Neural progenitor cell (in vitro differentiated cells): ENCODE results near the gene NR1H4. TPM values are rescaled to one million over a fixed set of nuclear protein-coding genes. Genes with fewer than 3 reads are reported as not detected.

Source experiments
- DNase-seq: peaks from one replicate; pipeline ENCODE4 v3.0.0-alpha.2; 2016; ENCODE audit warnings: low spot score
- H2AFZ ChIP-seq: fragments of 200-600 bp; sonication (generic); replicated peaks from 2 replicates; pipeline ENCODE4 v1.6.1; 2016; ENCODE audit warnings: antibody characterized with exemption
- H3F3A ChIP-seq: fragments of 200-600 bp; sonication (generic); 2 replicates; pipeline ENCODE4 v1.6.1; 2016; ENCODE audit warnings: antibody characterized with exemption, low read depth
- H3K27ac ChIP-seq: fragments of 200-600 bp; sonication (generic); 2 replicates; pipeline ENCODE4 v1.5.1; 2016; ENCODE audit warnings: mild to moderate bottlenecking
- H3K27me3 ChIP-seq: fragments of 200-600 bp; sonication (generic); 2 replicates; pipeline ENCODE4 v1.6.1; 2016; ENCODE audit warnings: mild to moderate bottlenecking, moderate library complexity
- H3K36me3 ChIP-seq: fragments of 200-600 bp; sonication (generic); 2 replicates; pipeline ENCODE4 v1.5.1; 2016
- H3K4me1 ChIP-seq: fragments of 200-600 bp; sonication (generic); 2 replicates; pipeline ENCODE4 v1.6.1; 2016; ENCODE audit warnings: mixed run types
- H3K4me2 ChIP-seq: fragments of 200-600 bp; sonication (generic); 2 replicates; pipeline ENCODE4 v1.6.1; 2016
- H3K4me3 ChIP-seq: fragments of 200-600 bp; sonication (generic); 2 replicates; pipeline ENCODE4 v1.5.1; 2016
- H3K79me2 ChIP-seq: fragments of 200-600 bp; sonication (generic); 2 replicates; pipeline ENCODE4 v1.6.1; 2016; ENCODE audit warnings: low read depth
- H3K9ac ChIP-seq: fragments of 200-600 bp; sonication (generic); 2 replicates; pipeline ENCODE4 v1.6.1; 2016
- H3K9me3 ChIP-seq: fragments of 200-600 bp; sonication (generic); 2 replicates; pipeline ENCODE4 v1.5.1; 2016; ENCODE audit warnings: low read depth
- H4K20me1 ChIP-seq: fragments of 200-600 bp; sonication (generic); 2 replicates; pipeline ENCODE4 v1.6.1; 2016; ENCODE audit warnings: low read depth
- H3K27ac Mint-ChIP-seq: 3 replicates; pipeline ENCODE4 v1.8.0; 2021; ENCODE audit warnings: mixed read lengths
- H3K27me3 Mint-ChIP-seq: 2 replicates; pipeline ENCODE4 v1.8.0; 2022; ENCODE audit warnings: low read depth, mild to moderate bottlenecking, inconsistent platforms, moderate library complexity, mixed read lengths; ENCODE audit not compliant: insufficient read depth
- H3K36me3 Mint-ChIP-seq: 3 replicates; pipeline ENCODE4 v1.8.0; 2021; ENCODE audit warnings: mixed read lengths
- H3K4me1 Mint-ChIP-seq: 3 replicates; pipeline ENCODE4 v1.8.0; 2021; ENCODE audit warnings: mixed read lengths
- H3K4me3 Mint-ChIP-seq: 3 replicates; pipeline ENCODE4 v1.8.0; 2021; ENCODE audit warnings: mild to moderate bottlenecking, moderate library complexity, mixed read lengths
- H3K9me3 Mint-ChIP-seq: 3 replicates; pipeline ENCODE4 v1.8.0; 2020; ENCODE audit warnings: mixed read lengths
- CTCF ChIP-seq: fragments of 200-600 bp; sonication (generic); IDR thresholded peaks from 2 replicates; pipeline ENCODE4 v1.5.1; 2017; ENCODE audit warnings: antibody characterized with exemption, mild to moderate bottlenecking
- EZH2 ChIP-seq: fragments of 200-600 bp; sonication (generic); IDR thresholded peaks from 2 replicates; pipeline ENCODE4 v1.6.1; 2017; ENCODE audit warnings: antibody characterized with exemption, mild to moderate bottlenecking, moderate library complexity
- EZH2phosphoT487 ChIP-seq: fragments of 200-600 bp; sonication (generic); IDR thresholded peaks from 2 replicates; pipeline ENCODE4 v1.6.1; 2017; ENCODE audit warnings: antibody characterized with exemption
- total RNA-seq: library from RNA; depleted of rRNA; stranded (reverse); fragments of >200 nt; gene quantifications from 2 replicates; pipeline ENCODE4 v1.2.3, GENCODE V29; 2015; ENCODE audit warnings: low replicate concordance

Gene NR1H4
- total RNA-seq, 1 donor from 2014 or later, result not detected

GRCh38 chr12:100464529-100464928 is 9.1 kb upstream of the NR1H4 start:
- Histone ChIP-seq H4K20me1 (no peaks in the 10 kb centered on the region), H3K4me2 (no peak overlapping the region), H3K79me2 (no peaks in the 10 kb centered on the region), H3K4me1 (peaks cover 14% of the 10 kb centered on the region), H3K9ac (no peak overlapping the region), H3K27ac (no peak overlapping the region), H3K27me3 (no peaks in the 10 kb centered on the region), H2AFZ (no peak overlapping the region), H3K36me3 (no peaks in the 10 kb centered on the region), H3F3A (peaks cover 13% of the 10 kb centered on the region), H3K9me3 (no peaks in the 10 kb centered on the region), H3K4me3 (no peak overlapping the region)
- H3K36me3 Mint-ChIP-seq, result no peaks in the 10 kb centered on the region
- no peaks in the 10 kb centered on the region for H3K9me3 Mint-ChIP-seq
- H3K4me1 Mint-ChIP-seq, result peaks cover 12% of the 10 kb centered on the region
- TF ChIP-seq CTCF (no peak), EZH2phosphoT487 (no peak), EZH2 (no peak)
- H3K27me3 Mint-ChIP-seq, result no peaks in the 10 kb centered on the region
- no peak overlapping the region for H3K4me3 Mint-ChIP-seq
- H3K27ac Mint-ChIP-seq, result no peak overlapping the region
- DNase-seq, result no peak

GRCh38 chr12:100468126-100468525 is 5.5 kb upstream of the NR1H4 start:
- H3K9ac ChIP-seq, result no peak overlapping the region
- Mint-ChIP-seq H3K4me3 (no peak overlapping the region), H3K27me3 (no peaks in the 10 kb centered on the region), H3K9me3 (no peaks in the 10 kb centered on the region), H3K36me3 (no peaks in the 10 kb centered on the region), H3K27ac (no peak overlapping the region), H3K4me1 (no peaks in the 10 kb centered on the region)
- H2AFZ ChIP-seq, result no peak overlapping the region
- H3K4me3 ChIP-seq, result no peak overlapping the region
- no peak overlapping the region for H3K4me2 ChIP-seq
- no peaks in the 10 kb centered on the region for H3K9me3 ChIP-seq
- peaks cover 11% of the 10 kb centered on the region for H3K4me1 ChIP-seq
- TF ChIP-seq EZH2, result no peak
- TF ChIP-seq EZH2phosphoT487, result no peak
- no peak for TF ChIP-seq CTCF
- H3K27ac ChIP-seq, result peak overlapping the region; percentile 17
- DNase-seq, result peak; percentile 53
- peaks cover 13% of the 10 kb centered on the region for H3F3A ChIP-seq
- no peaks in the 10 kb centered on the region for H4K20me1 ChIP-seq
- H3K36me3 ChIP-seq, result no peaks in the 10 kb centered on the region
- no peaks in the 10 kb centered on the region for H3K27me3 ChIP-seq
- H3K79me2 ChIP-seq, result no peaks in the 10 kb centered on the region

- Histone ChIP-seq H3K27ac (no peak overlapping the region), H3K4me3 (no peak overlapping the region), H3K4me2 (no peak overlapping the region), H3K79me2 (no peaks in the 10 kb centered on the region), H3F3A (peaks cover 13% of the 10 kb centered on the region), H3K36me3 (no peaks in the 10 kb centered on the region), H3K27me3 (no peaks in the 10 kb centered on the region), H3K9me3 (no peaks in the 10 kb centered on the region), H3K9ac (no peak overlapping the region), H4K20me1 (no peaks in the 10 kb centered on the region), H3K4me1 (peaks cover 11% of the 10 kb centered on the region), H2AFZ (no peak overlapping the region)
- Mint-ChIP-seq H3K27me3 (no peaks in the 10 kb centered on the region), H3K36me3 (no peaks in the 10 kb centered on the region), H3K27ac (no peak overlapping the region), H3K9me3 (no peaks in the 10 kb centered on the region), H3K4me3 (no peak overlapping the region), H3K4me1 (no peaks in the 10 kb centered on the region)
- no peak for TF ChIP-seq EZH2phosphoT487
- no peak for DNase-seq
Observed at GRCh38 chr12:100472325-100472724, 1.3 kb upstream of the NR1H4 start.

- no peaks in the 10 kb centered on the region for H3K27me3 ChIP-seq
- Mint-ChIP-seq H3K27ac (no peak overlapping the region), H3K9me3 (no peaks in the 10 kb centered on the region), H3K27me3 (no peaks in the 10 kb centered on the region), H3K4me3 (no peak overlapping the region), H3K36me3 (no peaks in the 10 kb centered on the region), H3K4me1 (no peaks in the 10 kb centered on the region)
- peak overlapping the region; percentile 53 for H2AFZ ChIP-seq
- H4K20me1 ChIP-seq, result no peaks in the 10 kb centered on the region
- H3K4me1 ChIP-seq, result peaks cover 6% of the 10 kb centered on the region
- no peaks in the 10 kb centered on the region for H3K9me3 ChIP-seq
- TF ChIP-seq EZH2, result no peak
- TF ChIP-seq CTCF, result no peak
- TF ChIP-seq EZH2phosphoT487, result no peak
- H3K79me2 ChIP-seq, result no peaks in the 10 kb centered on the region
- H3K27ac ChIP-seq, result no peak overlapping the region
- DNase-seq, result no peak
- no peak overlapping the region for H3K4me3 ChIP-seq
- no peaks in the 10 kb centered on the region for H3K36me3 ChIP-seq
- H3F3A ChIP-seq, result peaks cover 12% of the 10 kb centered on the region
- no peak overlapping the region for H3K4me2 ChIP-seq
- no peak overlapping the region for H3K9ac ChIP-seq
Observed at GRCh38 chr12:100473050-100473715, 483 bp upstream of the NR1H4 start.
